Neural progenitor cell (in vitro differentiated cells): ENCODE data around the gene ACP3.

Source experiments
- EZH2 ChIP-seq: fragments of 200-600 bp; sonication (generic); IDR thresholded peaks from 2 replicates; pipeline ENCODE4 v1.6.1; 2017; ENCODE audit warnings: antibody characterized with exemption, mild to moderate bottlenecking, moderate library complexity
- EZH2phosphoT487 ChIP-seq: fragments of 200-600 bp; sonication (generic); IDR thresholded peaks from 2 replicates; pipeline ENCODE4 v1.6.1; 2017; ENCODE audit warnings: antibody characterized with exemption
- TF ChIP-seq, protein P1 (sequence below): fragments of 200-600 bp; sonication (generic); IDR thresholded peaks from 2 replicates; pipeline ENCODE4 v1.5.1; 2017; ENCODE audit warnings: antibody characterized with exemption, mild to moderate bottlenecking

DNA sequence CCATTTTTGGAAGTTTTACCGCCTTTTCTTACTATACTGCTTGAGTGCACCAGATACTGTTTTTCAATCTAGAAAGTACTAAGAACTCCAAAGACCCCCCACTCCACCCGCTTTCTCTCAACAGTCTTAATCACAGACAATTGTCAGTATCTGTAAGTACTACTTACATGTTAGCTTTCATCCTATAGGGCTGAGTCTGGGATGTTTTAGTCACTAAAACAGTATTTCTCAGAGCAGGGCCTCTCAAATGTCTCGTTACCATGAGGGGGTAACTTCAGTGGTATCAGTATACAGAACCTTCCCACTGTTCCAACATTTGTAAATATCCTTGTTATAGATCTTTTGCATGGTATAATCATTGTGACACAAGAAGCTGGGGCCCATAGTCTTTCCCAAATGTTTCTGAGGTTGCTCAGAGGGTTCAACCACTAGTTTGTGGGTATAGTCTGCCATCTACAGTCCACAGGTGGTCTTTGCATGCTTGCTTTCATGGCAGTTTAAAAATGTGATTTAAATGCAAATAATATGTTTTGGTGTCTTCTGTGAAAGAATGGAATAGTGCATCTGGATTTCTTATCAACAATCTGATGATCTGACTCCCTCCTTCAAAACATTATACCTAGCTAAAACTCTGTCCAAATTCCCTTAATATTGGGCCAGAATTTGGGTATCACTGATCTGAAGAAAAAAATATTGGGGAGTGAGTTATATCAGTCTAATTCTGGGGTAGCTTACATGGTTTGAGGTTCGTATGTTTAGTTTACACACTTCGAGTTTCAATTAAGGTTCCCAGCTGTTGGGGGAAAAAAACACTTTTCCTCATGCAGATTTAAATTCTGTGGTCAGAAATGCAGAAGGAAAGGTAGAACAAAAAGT, 82.1 kb downstream of the ACP3 start:
- TF ChIP-seq, protein P1, sequence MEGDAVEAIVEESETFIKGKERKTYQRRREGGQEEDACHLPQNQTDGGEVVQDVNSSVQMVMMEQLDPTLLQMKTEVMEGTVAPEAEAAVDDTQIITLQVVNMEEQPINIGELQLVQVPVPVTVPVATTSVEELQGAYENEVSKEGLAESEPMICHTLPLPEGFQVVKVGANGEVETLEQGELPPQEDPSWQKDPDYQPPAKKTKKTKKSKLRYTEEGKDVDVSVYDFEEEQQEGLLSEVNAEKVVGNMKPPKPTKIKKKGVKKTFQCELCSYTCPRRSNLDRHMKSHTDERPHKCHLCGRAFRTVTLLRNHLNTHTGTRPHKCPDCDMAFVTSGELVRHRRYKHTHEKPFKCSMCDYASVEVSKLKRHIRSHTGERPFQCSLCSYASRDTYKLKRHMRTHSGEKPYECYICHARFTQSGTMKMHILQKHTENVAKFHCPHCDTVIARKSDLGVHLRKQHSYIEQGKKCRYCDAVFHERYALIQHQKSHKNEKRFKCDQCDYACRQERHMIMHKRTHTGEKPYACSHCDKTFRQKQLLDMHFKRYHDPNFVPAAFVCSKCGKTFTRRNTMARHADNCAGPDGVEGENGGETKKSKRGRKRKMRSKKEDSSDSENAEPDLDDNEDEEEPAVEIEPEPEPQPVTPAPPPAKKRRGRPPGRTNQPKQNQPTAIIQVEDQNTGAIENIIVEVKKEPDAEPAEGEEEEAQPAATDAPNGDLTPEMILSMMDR, result peak; percentile 95
- TF ChIP-seq EZH2phosphoT487 (no peak), EZH2 (no peak)
